Endothelial cell of hepatic sinusoid (primary cell): ENCODE measurements around the gene AEBP2.

Experiments
- in situ Hi-C: cut with HindIII; loops from 2 replicates; pipeline ENCODE4 v1.10.0; 2017; ENCODE audit warnings: low sequenced_read_pairs

AEBP2 gene

DNA sequence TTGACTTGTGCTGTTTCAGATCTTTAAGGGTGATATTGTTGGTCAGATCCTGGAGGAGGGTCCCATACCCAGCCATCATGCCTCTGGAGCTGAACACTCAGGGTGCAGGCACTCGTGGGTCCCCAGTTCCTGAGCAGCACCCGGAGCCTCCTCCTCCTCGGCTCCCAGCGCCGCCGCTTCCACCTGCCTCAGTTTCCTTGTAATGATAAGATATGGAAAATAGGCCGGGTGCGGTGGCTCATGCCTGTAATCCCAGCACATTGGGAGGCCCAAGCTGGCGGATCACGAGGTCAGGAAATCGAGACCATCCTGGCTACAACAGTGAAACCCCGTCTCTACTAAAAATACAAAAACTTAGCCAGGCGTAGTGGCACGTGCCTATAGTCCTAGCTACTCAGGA, 20.2 kb upstream of the AEBP2 start:
- in situ Hi-C loops = no loop called here

GRCh38 chr12:19421503-19422282, 17.6 kb upstream of the AEBP2 start:
- in situ Hi-C loops = no loop called here

DNA sequence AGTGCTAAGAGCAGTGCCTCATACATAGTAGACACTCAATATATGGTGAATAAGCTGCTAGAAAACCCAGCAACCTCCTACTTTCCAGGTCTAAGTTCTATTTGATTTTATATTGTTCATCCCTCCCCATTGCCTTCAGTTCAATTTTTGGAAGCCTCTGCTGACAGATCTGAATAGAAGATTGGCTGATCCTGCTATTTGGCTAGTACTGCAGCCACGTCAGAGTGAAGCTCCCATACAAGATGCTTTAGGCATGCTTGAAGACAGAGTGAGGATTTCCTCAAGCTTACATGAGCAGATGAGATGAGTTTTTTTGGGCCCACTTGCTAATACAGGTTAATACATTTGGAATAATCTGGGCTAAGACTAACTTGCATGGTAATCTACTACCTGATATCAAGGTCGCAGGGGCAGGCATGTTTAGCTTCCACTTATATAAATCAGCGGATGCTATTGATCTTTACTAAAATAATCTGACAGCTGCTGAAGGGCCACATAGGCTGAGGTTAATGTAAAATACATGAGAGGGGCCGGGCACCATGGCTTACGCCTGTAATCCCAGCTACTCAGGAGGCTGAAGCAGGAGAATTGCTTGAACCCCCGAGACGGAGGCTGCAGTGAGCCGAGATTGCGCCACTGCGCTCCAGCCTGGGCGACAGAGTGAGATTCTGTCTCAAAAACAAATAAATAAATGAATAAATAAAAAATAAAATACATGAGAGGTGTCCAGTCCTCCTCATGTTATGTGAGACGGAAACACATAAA, 15.9 kb upstream of the AEBP2 start:
- in situ Hi-C loops = no loop called here

GRCh38 chr12:19428246-19428645, 11.0 kb upstream of the AEBP2 start:
- in situ Hi-C loops = loop anchor here (5.0 kb wide), 1 partner anchor 51 kb away; no protein-coding TSS in a partner anchor

DNA sequence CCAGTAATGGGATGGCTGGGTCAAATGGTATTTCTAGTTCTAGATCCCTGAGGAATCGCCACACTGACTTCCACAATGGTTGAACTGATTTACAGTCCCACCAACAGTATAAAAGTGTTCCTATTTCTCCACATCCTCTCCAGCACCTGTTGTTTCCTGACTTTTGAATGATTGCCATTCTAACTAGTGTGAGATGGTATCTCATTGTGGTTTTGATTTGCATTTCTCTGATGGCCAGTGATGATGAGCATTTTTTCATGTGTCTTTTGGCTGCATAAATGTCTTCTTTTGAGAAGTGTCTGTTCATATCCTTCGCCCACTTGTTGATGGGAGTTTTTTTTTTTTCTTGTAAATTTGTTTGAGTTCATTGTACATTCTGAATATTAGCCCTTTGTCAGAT, 9.8 kb upstream of the AEBP2 start:
- in situ Hi-C loops = loop anchor here (5.0 kb wide), 1 partner anchor 52 kb away; no protein-coding TSS in a partner anchor

GRCh38 chr12:19430988-19431387, 8.3 kb upstream of the AEBP2 start:
- in situ Hi-C loops = no loop called here

DNA sequence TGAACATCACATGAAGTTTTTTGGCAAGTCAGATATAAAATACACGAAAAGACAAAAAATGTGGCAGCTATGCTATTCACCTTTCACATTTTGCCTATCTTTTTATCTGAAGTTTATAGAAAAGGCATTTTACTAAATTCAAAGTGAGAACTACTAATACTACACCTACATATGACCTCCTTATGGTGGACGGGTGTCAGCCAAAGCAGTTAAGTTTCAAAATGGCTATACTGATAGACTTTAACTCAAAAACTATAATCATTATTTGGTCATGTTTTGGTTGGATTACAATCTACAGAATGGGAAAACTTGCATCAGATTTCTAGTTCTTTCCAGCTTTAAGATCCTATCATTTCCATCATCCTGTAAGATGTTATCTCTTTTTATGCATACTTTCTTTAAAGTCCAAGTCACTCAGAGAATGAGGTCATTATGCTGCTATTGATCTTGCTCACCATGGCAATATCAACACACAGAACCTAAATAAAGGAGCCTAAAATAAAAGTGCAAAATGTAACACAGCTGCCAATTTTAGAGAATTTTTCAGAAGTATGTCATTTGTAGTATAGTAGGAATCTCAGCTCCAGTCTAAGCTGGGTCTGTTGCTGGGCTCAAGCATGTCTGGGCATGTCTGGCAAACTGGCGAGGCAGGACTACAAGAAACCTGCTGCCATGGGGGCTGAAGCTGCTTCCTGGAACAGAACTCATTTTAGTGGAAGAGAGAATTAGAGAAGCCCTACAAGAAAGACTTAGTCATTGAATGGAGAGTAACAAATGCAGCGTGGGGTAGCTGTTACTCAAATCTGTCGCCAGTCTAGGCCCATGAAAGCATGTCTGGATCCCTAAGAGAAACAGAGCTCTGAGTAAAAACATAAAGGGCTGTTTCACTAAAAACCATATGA, 7.6 kb upstream of the AEBP2 start:
- in situ Hi-C loops = no loop called here

GRCh38 chr12:19432309-19433170, 6.8 kb upstream of the AEBP2 start:
- in situ Hi-C loops = no loop called here

GRCh38 chr12:19434538-19434937, 4.8 kb upstream of the AEBP2 start:
- in situ Hi-C loops = no loop called here

DNA sequence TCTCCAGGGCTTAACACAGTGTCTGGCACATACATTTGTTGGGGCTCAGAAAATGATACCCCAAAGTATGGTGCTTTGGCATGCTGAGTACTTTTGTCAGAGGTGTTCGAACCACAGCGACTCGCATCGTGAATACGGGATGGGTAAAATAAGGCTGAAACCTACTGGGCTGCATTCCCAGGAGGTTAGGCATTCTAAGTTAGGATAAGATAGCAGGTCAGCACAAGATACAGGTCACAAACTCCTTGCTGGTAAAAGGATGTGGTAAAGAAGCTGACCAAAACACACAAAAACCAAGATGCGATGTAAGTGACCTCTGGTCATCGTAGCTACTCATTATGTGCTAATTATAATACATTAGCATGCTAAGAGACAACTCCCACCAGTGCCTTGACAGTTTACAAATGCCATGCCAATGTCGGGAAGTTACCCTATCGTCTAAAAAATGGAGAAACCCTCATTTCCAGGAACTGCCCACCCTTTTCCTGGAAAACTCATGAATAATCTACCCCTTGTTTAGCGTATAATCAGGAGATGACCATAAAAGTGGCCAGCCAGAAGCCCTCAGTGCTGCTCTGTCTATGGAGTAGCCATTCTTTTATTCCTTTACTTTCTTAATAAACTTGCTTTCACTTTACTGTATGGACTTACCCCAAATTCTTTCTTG, 3.3 kb upstream of the AEBP2 start:
- in situ Hi-C loops = no loop called here

- in situ Hi-C loops = no loop called here
Observed at GRCh38 chr12:19436931-19437330, 2.4 kb upstream of the AEBP2 start.

DNA sequence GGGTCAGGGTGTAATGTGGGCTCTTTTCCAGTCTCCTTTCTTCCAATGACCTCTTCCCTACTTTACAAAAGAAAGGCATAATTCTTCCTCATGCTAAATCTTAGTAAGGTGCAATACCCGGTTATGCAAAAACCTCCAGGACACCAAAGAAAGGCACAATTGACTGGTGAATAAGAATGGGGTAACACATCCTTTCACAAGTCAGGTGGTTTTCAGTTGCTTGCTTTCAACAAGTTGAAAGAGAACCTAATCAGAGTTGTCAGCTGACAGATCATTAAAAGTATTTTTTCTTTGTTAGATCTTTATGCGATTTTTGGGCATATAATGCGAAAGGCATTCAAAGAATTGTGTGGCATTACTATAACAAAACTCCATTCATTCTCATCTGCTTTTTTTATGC, 1.3 kb upstream of the AEBP2 start:
- in situ Hi-C loops = no loop called here

- in situ Hi-C loops = no loop called here
Observed at GRCh38 chr12:19440019-19440858, 947 bp downstream of the AEBP2 start.

GRCh38 chr12:19440916-19441315, 1.6 kb downstream of the AEBP2 start:
- in situ Hi-C loops = no loop called here

- in situ Hi-C loops = no loop called here
Observed at GRCh38 chr12:19443585-19443984, 4.3 kb downstream of the AEBP2 start.

GRCh38 chr12:19444097-19444496, 4.8 kb downstream of the AEBP2 start:
- in situ Hi-C loops = no loop called here

GRCh38 chr12:19447386-19447785, 8.1 kb downstream of the AEBP2 start:
- in situ Hi-C loops = no loop called here

- in situ Hi-C loops = no loop called here
Observed at GRCh38 chr12:19449814-19450213, 10.5 kb downstream of the AEBP2 start.

GRCh38 chr12:19450362-19450761, 11.1 kb downstream of the AEBP2 start:
- in situ Hi-C loops = no loop called here
